Hepatocyte (in vitro differentiated cells): ENCODE data around the gene MED8. TPM values are rescaled to one million over a fixed set of nuclear protein-coding genes. Genes with fewer than 3 reads are reported as not detected.

ENCODE experiments used
- DNase-seq: peaks from one replicate; pipeline ENCODE4 v3.0.0-alpha.2; 2016; ENCODE audit warnings: low spot score
- H2AFZ ChIP-seq: fragments of 200-600 bp; sonication (generic); 2 replicates; pipeline ENCODE4 v1.6.0; 2016; ENCODE audit warnings: antibody characterized with exemption, mild to moderate bottlenecking
- H3K27ac ChIP-seq: fragments of 200-600 bp; sonication (generic); 2 replicates; pipeline ENCODE4 v1.5.1; 2016; ENCODE audit warnings: mild to moderate bottlenecking
- H3K27me3 ChIP-seq: fragments of 200-600 bp; sonication (generic); 2 replicates; pipeline ENCODE4 v1.6.1; 2016
- H3K36me3 ChIP-seq: fragments of 200-600 bp; sonication (generic); replicated peaks from 2 replicates; pipeline ENCODE4 v1.5.1; 2016; ENCODE audit warnings: low read depth; ENCODE audit not compliant: insufficient read depth
- H3K4me1 ChIP-seq: fragments of 200-600 bp; sonication (generic); 2 replicates; pipeline ENCODE4 v1.5.1; 2016; ENCODE audit warnings: mild to moderate bottlenecking, moderate library complexity; ENCODE audit not compliant: insufficient read depth
- H3K4me2 ChIP-seq: fragments of 200-600 bp; sonication (generic); 2 replicates; pipeline ENCODE4 v1.6.0; 2016
- H3K4me3 ChIP-seq: fragments of 200-600 bp; sonication (generic); 2 replicates; pipeline ENCODE4 v1.5.1; 2016; ENCODE audit warnings: mild to moderate bottlenecking
- H3K79me2 ChIP-seq: fragments of 200-600 bp; sonication (generic); 2 replicates; pipeline ENCODE4 v1.6.0; 2017; ENCODE audit warnings: mild to moderate bottlenecking
- H3K9me2 ChIP-seq: fragments of 200-600 bp; sonication (generic); replicated peaks from 2 replicates; pipeline ENCODE4 v1.6.0; 2017; ENCODE audit warnings: mild to moderate bottlenecking; ENCODE audit not compliant: insufficient read depth
- H3K9me3 ChIP-seq: fragments of 200-600 bp; sonication (generic); 2 replicates; pipeline ENCODE4 v1.5.1; 2016; ENCODE audit warnings: low read depth, mild to moderate bottlenecking
- H4K20me1 ChIP-seq: fragments of 200-600 bp; sonication (generic); 2 replicates; pipeline ENCODE4 v1.6.0; 2016; ENCODE audit warnings: mild to moderate bottlenecking; ENCODE audit not compliant: insufficient read depth, poor library complexity, severe bottlenecking
- EZH2 ChIP-seq: fragments of 200-600 bp; sonication (generic); IDR thresholded peaks from 2 replicates; pipeline ENCODE4 v1.6.1; 2016; ENCODE audit warnings: antibody characterized with exemption, mild to moderate bottlenecking, borderline replicate concordance
- EZH2phosphoT487 ChIP-seq: fragments of 200-600 bp; sonication (generic); IDR thresholded peaks from one replicate; pipeline ENCODE4 v1.6.1; 2018; ENCODE audit warnings: antibody characterized with exemption, mild to moderate bottlenecking, low read depth, moderate library complexity; ENCODE audit not compliant: unreplicated experiment, severe bottlenecking
- WGBS: methylation state at CpG from one replicate; pipeline ENCODE4 v1.1.6; 2016; ENCODE audit warnings: low lambda C conversion rate; ENCODE audit errors: missing lambda C conversion rate; 5-methylcytosine and 5-hydroxymethylcytosine counted together
- microRNA-seq: library from miRNA; unstranded; fragments of <30 nt; microRNA quantifications from one replicate; pipeline ENCODE4, GENCODE V29; 2017
- polyA plus RNA-seq: library from polyadenylated mRNA; unstranded; fragments of >200 nt; fragmentation: Nextera tagmentation; extraction: Ambion mirVana; gene quantifications from 2 replicates; pipeline ENCODE4 v1.2.1, GENCODE V29; 2016
- total RNA-seq: library from RNA; depleted of rRNA; stranded (reverse); fragments of >200 nt; gene quantifications from 2 replicates; pipeline ENCODE4 v1.2.3, GENCODE V29; 2014
- TF ChIP-seq, protein P1 (sequence below): fragments of 200-600 bp; sonication (generic); IDR thresholded peaks from 2 replicates; pipeline ENCODE4 v1.5.1; 2016; ENCODE audit warnings: antibody characterized with exemption, mild to moderate bottlenecking; ENCODE audit not compliant: poor library complexity

Gene MED8
- total and polyA plus RNA-seq, 2 experiments from 2014 or later, result 58.6 to 68.3 TPM

DNA sequence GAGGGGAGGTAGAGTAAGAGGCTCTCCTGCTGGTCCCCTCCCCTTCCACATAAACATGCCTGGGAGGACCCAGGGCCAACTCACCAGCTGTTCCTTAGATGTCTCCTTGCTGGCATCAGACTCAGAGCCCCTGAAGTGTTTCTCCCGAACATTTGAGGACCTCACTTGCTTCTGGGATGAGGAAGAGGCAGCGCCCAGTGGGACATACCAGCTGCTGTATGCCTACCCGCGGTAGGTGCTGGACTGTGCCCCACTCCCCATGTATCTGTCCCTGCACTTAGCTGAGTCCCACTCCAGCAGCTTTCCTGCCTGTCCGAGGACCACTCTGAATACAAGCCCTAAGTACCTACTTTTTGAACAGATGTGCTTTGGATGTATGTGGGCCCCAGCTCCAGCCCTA, 51.6 kb downstream of the MED8 start:
- Histone ChIP-seq H3K4me3 (no peak overlapping the region), H3K4me1 (no peaks in the 10 kb centered on the region), H3K27me3 (no peaks in the 10 kb centered on the region), H4K20me1 (no peaks in the 10 kb centered on the region), H2AFZ (no peak overlapping the region), H3K4me2 (no peak overlapping the region), H3K79me2 (no peaks in the 10 kb centered on the region), H3K9me2 (no peaks in the 10 kb centered on the region), H3K9me3 (no peaks in the 10 kb centered on the region), H3K27ac (no peak overlapping the region), H3K36me3 (no peaks in the 10 kb centered on the region)
- TF ChIP-seq, protein P1, sequence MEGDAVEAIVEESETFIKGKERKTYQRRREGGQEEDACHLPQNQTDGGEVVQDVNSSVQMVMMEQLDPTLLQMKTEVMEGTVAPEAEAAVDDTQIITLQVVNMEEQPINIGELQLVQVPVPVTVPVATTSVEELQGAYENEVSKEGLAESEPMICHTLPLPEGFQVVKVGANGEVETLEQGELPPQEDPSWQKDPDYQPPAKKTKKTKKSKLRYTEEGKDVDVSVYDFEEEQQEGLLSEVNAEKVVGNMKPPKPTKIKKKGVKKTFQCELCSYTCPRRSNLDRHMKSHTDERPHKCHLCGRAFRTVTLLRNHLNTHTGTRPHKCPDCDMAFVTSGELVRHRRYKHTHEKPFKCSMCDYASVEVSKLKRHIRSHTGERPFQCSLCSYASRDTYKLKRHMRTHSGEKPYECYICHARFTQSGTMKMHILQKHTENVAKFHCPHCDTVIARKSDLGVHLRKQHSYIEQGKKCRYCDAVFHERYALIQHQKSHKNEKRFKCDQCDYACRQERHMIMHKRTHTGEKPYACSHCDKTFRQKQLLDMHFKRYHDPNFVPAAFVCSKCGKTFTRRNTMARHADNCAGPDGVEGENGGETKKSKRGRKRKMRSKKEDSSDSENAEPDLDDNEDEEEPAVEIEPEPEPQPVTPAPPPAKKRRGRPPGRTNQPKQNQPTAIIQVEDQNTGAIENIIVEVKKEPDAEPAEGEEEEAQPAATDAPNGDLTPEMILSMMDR, result no peak
- TF ChIP-seq EZH2phosphoT487, result no peak
- no peak for TF ChIP-seq EZH2
- WGBS, result 92% methylated on average over 5 of the region's 5 CpGs
- DNase-seq, result no peak

- H3K9me3 ChIP-seq, result no peaks in the 10 kb centered on the region
- no peak within 1 kb of the TSS for H3K4me2 ChIP-seq
- no peaks in the 10 kb centered on the region for H3K79me2 ChIP-seq
- 83% methylated on average over 3 of the region's 3 CpGs for WGBS
- TF ChIP-seq EZH2 (no peak), EZH2phosphoT487 (no peak)
- TF ChIP-seq, protein P1, result no peak
- no peak within 1 kb of the TSS for H3K27ac ChIP-seq
- DNase-seq, result no peak
- H3K27me3 ChIP-seq, result no peaks in the 10 kb centered on the region
- no peaks in the 10 kb centered on the region for H4K20me1 ChIP-seq
- no peaks in the 10 kb centered on the region for H3K36me3 ChIP-seq
- H3K4me1 ChIP-seq, result no peaks in the 10 kb centered on the region
- H2AFZ ChIP-seq, result no peak within 1 kb of the TSS
- H3K9me2 ChIP-seq, result no peaks in the 10 kb centered on the region
- H3K4me3 ChIP-seq, result no peak within 1 kb of the TSS
These were observed 52.0 kb downstream of the MED8 start, which contains the start of gene MPL for GRCh38 chr1:43337588-43337987. MPL (plus strand) TSS chr1:43337818; CDS start chr1:43337849, 31 bp downstream.

- no peak overlapping the region for H3K27ac ChIP-seq
- H2AFZ ChIP-seq, result no peak overlapping the region
- H3K9me2 ChIP-seq, result no peaks in the 10 kb centered on the region
- no peaks in the 10 kb centered on the region for H3K27me3 ChIP-seq
- TF ChIP-seq EZH2phosphoT487 (no peak), EZH2 (no peak)
- TF ChIP-seq, protein P1, result no peak
- H3K79me2 ChIP-seq, result no peaks in the 10 kb centered on the region
- H3K4me3 ChIP-seq, result no peak overlapping the region
- H4K20me1 ChIP-seq, result no peaks in the 10 kb centered on the region
- H3K9me3 ChIP-seq, result no peaks in the 10 kb centered on the region
- no peak overlapping the region for H3K4me2 ChIP-seq
- H3K4me1 ChIP-seq, result no peaks in the 10 kb centered on the region
- 71% methylated on average over 7 of the region's 7 CpGs for whole genome bisulfite sequencing
- no peak for DNase-seq
- no peaks in the 10 kb centered on the region for H3K36me3 ChIP-seq
These were observed 55.0 kb downstream of the MED8 start for GRCh38 chr1:43334453-43335205.

Small RNAs within 50 kb of the gene (microRNA-seq; reads per million reads assigned to microRNA genes)
- gene MIR6734, result 5.8 reads per million, percentile 13 among the genes with 10 or more reads in this experiment

Other genes starting within 250 kb of the MED8 start
- 49.4 and 65.1 TPM in 2 replicates for gene EBNA1BP2, start 217.5 kb downstream of the MED8 start, total RNA-seq
- gene EBNA1BP2, start 217.5 kb downstream of the MED8 start, polyA plus RNA-seq, result 73.7 and 92.1 TPM in 2 replicates
- 0.10 and 2.2 TPM in 2 replicates for gene CFAP57, start 217.5 kb downstream of the MED8 start, total RNA-seq
- gene CFAP57, start 217.5 kb downstream of the MED8 start, polyA plus RNA-seq, result 0.46 and 0.75 TPM in 2 replicates
- gene TMEM125, start 119.8 kb downstream of the MED8 start, total RNA-seq, result 28.7 and 29.8 TPM in 2 replicates
- gene TMEM125, start 119.8 kb downstream of the MED8 start, polyA plus RNA-seq, result 43.1 and 50.3 TPM in 2 replicates
- gene C1orf210, start 104.2 kb downstream of the MED8 start, total RNA-seq, result 32.3 and 43.9 TPM in 2 replicates
- gene C1orf210, start 104.2 kb downstream of the MED8 start, polyA plus RNA-seq, result 30.5 and 47.4 TPM in 2 replicates
- 1.2 and 1.8 TPM in 2 replicates for gene TIE1, start 88.8 kb downstream of the MED8 start, total RNA-seq
- 0.33 and 1.8 TPM in 2 replicates for gene TIE1, start 88.8 kb downstream of the MED8 start, polyA plus RNA-seq
- gene MPL, start 52.0 kb downstream of the MED8 start, total RNA-seq, result not detected in 2 replicates
- gene MPL, start 52.0 kb downstream of the MED8 start, polyA plus RNA-seq, result 0.16 and 0.54 TPM in 2 replicates
- gene CDC20, start 30.8 kb downstream of the MED8 start, total RNA-seq, result 12.2 and 13.6 TPM in 2 replicates
- 19.7 and 21.5 TPM in 2 replicates for gene CDC20, start 30.8 kb downstream of the MED8 start, polyA plus RNA-seq
- 90.8 and 92.4 TPM in 2 replicates for gene ELOVL1, start 21.8 kb downstream of the MED8 start, total RNA-seq
- gene ELOVL1, start 21.8 kb downstream of the MED8 start, polyA plus RNA-seq, result 175 and 185 TPM in 2 replicates
- gene SZT2, start 99 bp upstream of the MED8 start, total RNA-seq, result 13.7 and 18.8 TPM in 2 replicates
- 13.8 and 14.8 TPM in 2 replicates for gene SZT2, start 99 bp upstream of the MED8 start, polyA plus RNA-seq
- gene HYI, start 64.1 kb upstream of the MED8 start, total RNA-seq, result 25.9 and 37.5 TPM in 2 replicates
- 30.7 and 31.4 TPM in 2 replicates for gene HYI, start 64.1 kb upstream of the MED8 start, polyA plus RNA-seq
- 75.7 and 115 TPM in 2 replicates for gene PTPRF, start 141.1 kb upstream of the MED8 start, total RNA-seq
- 84.6 and 96.0 TPM in 2 replicates for gene PTPRF, start 141.1 kb upstream of the MED8 start, polyA plus RNA-seq